WTC11 (cell line): ENCODE data around the gene CYLC1. TPM values are rescaled to one million over a fixed set of nuclear protein-coding genes. Genes with fewer than 3 reads are reported as not detected.

ENCODE experiments used
- ATAC-seq: fragments of 200-7000 bp; cut with Tn5 transposase; 2 replicates; pipeline ENCODE4 v1.10.0; 2021; ENCODE audit warnings: mild to moderate bottlenecking, moderate library complexity
- CTCF ChIA-PET: fragments of 300-600 bp; sonication (Branson Sonifier 250); formaldehyde crosslinking; loops from one replicate; lab custom pipeline; 2021; ENCODE audit warnings: antibody characterized with exemption; lab: Charles Lee
- POLR2A ChIA-PET: fragments of 350-600 bp; sonication (Branson Sonifier 250); formaldehyde crosslinking; loops from one replicate; lab custom pipeline; 2021; ENCODE audit warnings: antibody characterized with exemption; lab: Charles Lee
- DNase-seq: peaks from one replicate; pipeline ENCODE4 v3.0.0; 2021; ENCODE audit warnings: low spot score
- H3K27ac Mint-ChIP-seq: 2 replicates; pipeline ENCODE4 v1.8.0; 2021; ENCODE audit warnings: mixed read lengths
- H3K27me3 Mint-ChIP-seq: 2 replicates; pipeline ENCODE4 v1.8.0; 2021; ENCODE audit warnings: low read depth, mild to moderate bottlenecking, moderate library complexity, mixed read lengths
- H3K36me3 Mint-ChIP-seq: 2 replicates; pipeline ENCODE4 v1.8.0; 2021; ENCODE audit warnings: mixed read lengths
- H3K4me1 Mint-ChIP-seq: 2 replicates; pipeline ENCODE4 v1.8.0; 2022; ENCODE audit warnings: mixed read lengths
- H3K4me3 Mint-ChIP-seq: 2 replicates; pipeline ENCODE4 v1.8.0; 2021; ENCODE audit warnings: mild to moderate bottlenecking, moderate library complexity, mixed read lengths
- H3K9me3 Mint-ChIP-seq: 2 replicates; pipeline ENCODE4 v1.8.0; 2021; ENCODE audit warnings: mixed read lengths
- ATF2 ChIP-seq: sonication (generic); formaldehyde crosslinking; IDR thresholded peaks from 2 replicates; pipeline ENCODE4 v1.8.1; 2022; ENCODE audit warnings: low read depth, missing genetic modification reagents, borderline replicate concordance
- CDX4 ChIP-seq: fragments of 250-450 bp; sonication (Bioruptor Pico); IDR thresholded peaks from 2 replicates; pipeline ENCODE4 v1.9.0; 2021; ENCODE audit warnings: moderate library complexity, mild to moderate bottlenecking, inconsistent platforms, borderline replicate concordance
- CREM ChIP-seq: sonication (generic); formaldehyde crosslinking; IDR thresholded peaks from 2 replicates; pipeline ENCODE4 v1.8.1; 2022; ENCODE audit warnings: mild to moderate bottlenecking, missing genetic modification reagents, moderate library complexity
- FOXP1 ChIP-seq: sonication (generic); formaldehyde crosslinking; IDR thresholded peaks from 2 replicates; pipeline ENCODE4 v1.8.0; 2022; ENCODE audit warnings: missing genetic modification reagents, mild to moderate bottlenecking, moderate library complexity, borderline replicate concordance
- HMGA2 ChIP-seq: fragments of 250-450 bp; sonication (Bioruptor Pico); IDR thresholded peaks from 2 replicates; pipeline ENCODE4 v1.4.0; 2021; ENCODE audit warnings: mild to moderate bottlenecking, moderate library complexity
- SMAD3 ChIP-seq: sonication (generic); formaldehyde crosslinking; IDR thresholded peaks from 2 replicates; pipeline ENCODE4 v1.8.0; 2022; ENCODE audit warnings: missing genetic modification reagents, mild to moderate bottlenecking, borderline replicate concordance
- SP1 ChIP-seq: sonication (generic); formaldehyde crosslinking; conservative IDR thresholded peaks from 2 replicates; pipeline ENCODE4 v1.8.1; 2022; ENCODE audit warnings: missing genetic modification reagents
- TEAD4 ChIP-seq: sonication (generic); formaldehyde crosslinking; IDR thresholded peaks from 2 replicates; pipeline ENCODE4 v1.8.0; 2022; ENCODE audit warnings: mild to moderate bottlenecking, missing genetic modification reagents
- ZNF396 ChIP-seq: fragments of 250-450 bp; sonication (Bioruptor Pico); IDR thresholded peaks from 2 replicates; pipeline ENCODE4 v1.8.0; 2021; ENCODE audit warnings: mild to moderate bottlenecking, moderate library complexity, borderline replicate concordance
- ZNF532 ChIP-seq: fragments of 250-450 bp; sonication (Bioruptor Pico); IDR thresholded peaks from 2 replicates; pipeline ENCODE4 v1.9.0; 2021; ENCODE audit warnings: mild to moderate bottlenecking, borderline replicate concordance
- total RNA-seq: library from RNA; stranded (reverse); gene quantifications from 3 replicates; pipeline ENCODE4 v1.2.3, GENCODE V29; 2021
- TF ChIP-seq, protein P1 (sequence below): sonication (generic); formaldehyde crosslinking; IDR thresholded peaks from 2 replicates; pipeline ENCODE4 v1.8.1; 2023; ENCODE audit warnings: mild to moderate bottlenecking, missing genetic modification reagents
- TF ChIP-seq, protein P2 (sequence below): sonication (generic); formaldehyde crosslinking; IDR thresholded peaks from 2 replicates; pipeline ENCODE4 v1.8.0; 2022; ENCODE audit warnings: mild to moderate bottlenecking, missing genetic modification reagents
- TF ChIP-seq, protein P3 (sequence below): fragments of 200-600 bp; IDR thresholded peaks from 2 replicates; pipeline ENCODE4 v1.8.0; 2022; ENCODE audit warnings: antibody characterized with exemption

The CYLC1 gene
- total RNA-seq, 1 experiment from 2014 or later, result not detected

- Mint-ChIP-seq H3K27ac (no peak overlapping the region), H3K36me3 (no peaks in the 10 kb centered on the region), H3K27me3 (no peaks in the 10 kb centered on the region), H3K4me3 (no peak overlapping the region), H3K9me3 (no peaks in the 10 kb centered on the region), H3K4me1 (no peaks in the 10 kb centered on the region)
- ChIA-PET CTCF (no interaction called here), POLR2A (no interaction called here)
- ATAC-seq (no peak), DNase-seq (no peak)
- TF ChIP-seq TEAD4 (CRISPR knock-in tag), result no peak
- TF ChIP-seq ATF2 (CRISPR knock-in tag), result no peak
- no peak for TF ChIP-seq CDX4 (CRISPR knock-in tag)
- TF ChIP-seq ZNF532 (CRISPR knock-in tag), result no peak
- TF ChIP-seq, protein P1, sequence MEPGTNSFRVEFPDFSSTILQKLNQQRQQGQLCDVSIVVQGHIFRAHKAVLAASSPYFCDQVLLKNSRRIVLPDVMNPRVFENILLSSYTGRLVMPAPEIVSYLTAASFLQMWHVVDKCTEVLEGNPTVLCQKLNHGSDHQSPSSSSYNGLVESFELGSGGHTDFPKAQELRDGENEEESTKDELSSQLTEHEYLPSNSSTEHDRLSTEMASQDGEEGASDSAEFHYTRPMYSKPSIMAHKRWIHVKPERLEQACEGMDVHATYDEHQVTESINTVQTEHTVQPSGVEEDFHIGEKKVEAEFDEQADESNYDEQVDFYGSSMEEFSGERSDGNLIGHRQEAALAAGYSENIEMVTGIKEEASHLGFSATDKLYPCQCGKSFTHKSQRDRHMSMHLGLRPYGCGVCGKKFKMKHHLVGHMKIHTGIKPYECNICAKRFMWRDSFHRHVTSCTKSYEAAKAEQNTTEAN (CRISPR knock-in tag), result no peak
- TF ChIP-seq, protein P2, sequence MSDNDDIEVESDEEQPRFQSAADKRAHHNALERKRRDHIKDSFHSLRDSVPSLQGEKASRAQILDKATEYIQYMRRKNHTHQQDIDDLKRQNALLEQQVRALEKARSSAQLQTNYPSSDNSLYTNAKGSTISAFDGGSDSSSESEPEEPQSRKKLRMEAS (CRISPR knock-in tag), result no peak
- no peak for TF ChIP-seq SP1 (CRISPR knock-in tag)
- no peak for TF ChIP-seq SMAD3
- no peak for TF ChIP-seq FOXP1
- TF ChIP-seq ZNF396 (CRISPR knock-in tag), result no peak
- no peak for TF ChIP-seq CREM
Measured at GRCh38 chrX:83906921-83907320, 46.0 kb downstream of the CYLC1 start.

GRCh38 chrX:83916525-83916924 lies 55.6 kb downstream of the CYLC1 start:
- peaks cover 4% of the 10 kb centered on the region; the same call in 1 of the 2 replicates for H3K9me3 Mint-ChIP-seq
- H3K27me3 Mint-ChIP-seq, result no peaks in the 10 kb centered on the region
- DNase-seq (peak; percentile 34), ATAC-seq (peak; percentile 74)
- H3K27ac Mint-ChIP-seq, result no peak overlapping the region
- POLR2A ChIA-PET, result no interaction called here
- CTCF ChIA-PET, result interaction anchor here (0.6 to 1.0 kb wide), 5 partner anchors 8 to 300 kb away, joined by 3 to 6 read pairs (median 3); no protein-coding TSS in a partner anchor
- H3K36me3 Mint-ChIP-seq, result no peaks in the 10 kb centered on the region
- TF ChIP-seq, protein P3, sequence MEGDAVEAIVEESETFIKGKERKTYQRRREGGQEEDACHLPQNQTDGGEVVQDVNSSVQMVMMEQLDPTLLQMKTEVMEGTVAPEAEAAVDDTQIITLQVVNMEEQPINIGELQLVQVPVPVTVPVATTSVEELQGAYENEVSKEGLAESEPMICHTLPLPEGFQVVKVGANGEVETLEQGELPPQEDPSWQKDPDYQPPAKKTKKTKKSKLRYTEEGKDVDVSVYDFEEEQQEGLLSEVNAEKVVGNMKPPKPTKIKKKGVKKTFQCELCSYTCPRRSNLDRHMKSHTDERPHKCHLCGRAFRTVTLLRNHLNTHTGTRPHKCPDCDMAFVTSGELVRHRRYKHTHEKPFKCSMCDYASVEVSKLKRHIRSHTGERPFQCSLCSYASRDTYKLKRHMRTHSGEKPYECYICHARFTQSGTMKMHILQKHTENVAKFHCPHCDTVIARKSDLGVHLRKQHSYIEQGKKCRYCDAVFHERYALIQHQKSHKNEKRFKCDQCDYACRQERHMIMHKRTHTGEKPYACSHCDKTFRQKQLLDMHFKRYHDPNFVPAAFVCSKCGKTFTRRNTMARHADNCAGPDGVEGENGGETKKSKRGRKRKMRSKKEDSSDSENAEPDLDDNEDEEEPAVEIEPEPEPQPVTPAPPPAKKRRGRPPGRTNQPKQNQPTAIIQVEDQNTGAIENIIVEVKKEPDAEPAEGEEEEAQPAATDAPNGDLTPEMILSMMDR, result peak; percentile 31; the same call in 1 of the 2 replicates
- no peak for TF ChIP-seq HMGA2 (CRISPR knock-in tag)
- no peaks in the 10 kb centered on the region for H3K4me1 Mint-ChIP-seq
- no peak overlapping the region for H3K4me3 Mint-ChIP-seq
